Activated naive CD8-positive, alpha-beta T cell treated with anti-CD3 and anti-CD28 coated beads, Interleukin-2, amount 10 ng/mL, durations not matched to agents 7 days and 5 days (primary cell): ENCODE measurements around the gene PLSCR1. TPM values are rescaled to one million over a fixed set of nuclear protein-coding genes. Genes with fewer than 3 reads are reported as not detected.

Experiments used
- ATAC-seq: fragments of 150-1000 bp; cut with Tn5 transposase; one replicate; pipeline ENCODE4 v1.10.0; 2021; ENCODE audit warnings: low read depth, moderate library complexity
- POLR2A ChIA-PET: fragments of 350-600 bp; sonication (Branson Sonifier 250); formaldehyde crosslinking; loops from one replicate; lab custom pipeline; 2021; ENCODE audit warnings: antibody characterized with exemption; lab: Charles Lee
- DNase-seq: peaks from one replicate; pipeline ENCODE4 v3.0.0; 2021
- H3K27ac Mint-ChIP-seq: one replicate; pipeline ENCODE4 v1.8.0; 2022; ENCODE audit warnings: mild to moderate bottlenecking, mixed read lengths
- H3K27me3 Mint-ChIP-seq: one replicate; pipeline ENCODE4 v1.8.0; 2022; ENCODE audit warnings: mild to moderate bottlenecking, moderate library complexity, mixed read lengths
- H3K36me3 Mint-ChIP-seq: one replicate; pipeline ENCODE4 v1.8.0; 2021; ENCODE audit warnings: mild to moderate bottlenecking, mixed read lengths
- H3K4me1 Mint-ChIP-seq: one replicate; pipeline ENCODE4 v1.8.0; 2021; ENCODE audit warnings: mixed read lengths
- H3K4me3 Mint-ChIP-seq: one replicate; pipeline ENCODE4 v1.8.0; 2022; ENCODE audit warnings: mild to moderate bottlenecking, moderate library complexity, mixed read lengths
- H3K9me3 Mint-ChIP-seq: one replicate; pipeline ENCODE4 v1.8.0; 2021; ENCODE audit warnings: mixed read lengths
- total RNA-seq, 2 experiments: library from RNA; stranded (reverse); gene quantifications; one replicate each; pipeline ENCODE4 v1.2.3, GENCODE V29; 2021

Gene PLSCR1
- total RNA-seq, 2 experiments from 2014 or later, result 172 to 177 TPM

- peak overlapping the region; percentile 100 for H3K4me3 Mint-ChIP-seq
Observed at GRCh38 chr3:146544929-146545528, 622 bp upstream of the PLSCR1 start.

GRCh38 chr3:146543461-146544001, 876 bp downstream of the PLSCR1 start:
- H3K4me3 Mint-ChIP-seq, result peak overlapping the region; percentile 100
- ATAC-seq (no peak), DNase-seq (no peak)
- H3K36me3 Mint-ChIP-seq, result peaks cover 41% of the 10 kb centered on the region
- no peaks in the 10 kb centered on the region for H3K9me3 Mint-ChIP-seq
- peaks cover 59% of the 10 kb centered on the region for H3K4me1 Mint-ChIP-seq
- H3K27me3 Mint-ChIP-seq, result no peaks in the 10 kb centered on the region
- peak overlapping the region; percentile 99 for H3K27ac Mint-ChIP-seq
- POLR2A ChIA-PET, result interaction anchor here (0.8 to 3.3 kb wide), 7 partner anchors 11 to 74 kb away, joined by 3 to 31 read pairs (median 12); partner anchors contain the start of gene PLSCR2

More at GRCh38 chr3:146544929-146545528, 622 bp upstream of the PLSCR1 start:
- no peak for DNase-seq
- no peaks in the 10 kb centered on the region for H3K9me3 Mint-ChIP-seq
- H3K36me3 Mint-ChIP-seq, result peaks cover 37% of the 10 kb centered on the region
- H3K4me1 Mint-ChIP-seq, result peaks cover 56% of the 10 kb centered on the region
- POLR2A ChIA-PET, result interaction anchor here (0.7 to 3.3 kb wide), 9 partner anchors 9 to 76 kb away, joined by 3 to 31 read pairs (median 5); partner anchors contain the start of gene PLSCR2
- no peaks in the 10 kb centered on the region for H3K27me3 Mint-ChIP-seq
- peak overlapping the region; percentile 99 for H3K27ac Mint-ChIP-seq
- ATAC-seq, result no peak

- no peak for DNase-seq
- H3K27ac Mint-ChIP-seq, result peak overlapping the region; percentile 99
- H3K27me3 Mint-ChIP-seq, result no peaks in the 10 kb centered on the region
- no peaks in the 10 kb centered on the region for H3K9me3 Mint-ChIP-seq
- H3K4me1 Mint-ChIP-seq, result peaks cover 58% of the 10 kb centered on the region
- H3K36me3 Mint-ChIP-seq, result peaks cover 41% of the 10 kb centered on the region
- H3K4me3 Mint-ChIP-seq, result peak overlapping the region; percentile 100
- POLR2A ChIA-PET, result interaction anchor here (0.7 to 3.3 kb wide), 6 partner anchors 10 to 74 kb away, joined by 3 to 31 read pairs (median 8); partner anchors contain the start of gene PLSCR2
- no peak for ATAC-seq
Observed at GRCh38 chr3:146542978-146543377, 1.4 kb downstream of the PLSCR1 start.

- DNase-seq, result no peak
- no peaks in the 10 kb centered on the region for H3K27me3 Mint-ChIP-seq
- POLR2A ChIA-PET, result interaction anchor here (1.0 to 3.3 kb wide), 2 partner anchors 16 to 43 kb away, joined by 3 to 31 read pairs; no protein-coding TSS in a partner anchor
- peaks cover 54% of the 10 kb centered on the region for H3K4me1 Mint-ChIP-seq
- peak overlapping the region; percentile 100 for H3K4me3 Mint-ChIP-seq
- H3K36me3 Mint-ChIP-seq, result peaks cover 45% of the 10 kb centered on the region
- H3K9me3 Mint-ChIP-seq, result no peaks in the 10 kb centered on the region
- H3K27ac Mint-ChIP-seq, result peak overlapping the region; percentile 99
- ATAC-seq, result no peak
Observed at GRCh38 chr3:146542179-146542578, 2.2 kb downstream of the PLSCR1 start.

GRCh38 chr3:146540978-146541377, 3.4 kb downstream of the PLSCR1 start:
- H3K27ac Mint-ChIP-seq, result peak overlapping the region; percentile 72
- H3K9me3 Mint-ChIP-seq, result no peaks in the 10 kb centered on the region
- no peaks in the 10 kb centered on the region for H3K27me3 Mint-ChIP-seq
- POLR2A ChIA-PET, result interaction anchor here (0.7 to 1.9 kb wide), 2 partner anchors 41 to 43 kb away, joined by 3 to 9 read pairs; no protein-coding TSS in a partner anchor
- no peak for DNase-seq
- peaks cover 55% of the 10 kb centered on the region for H3K36me3 Mint-ChIP-seq
- peaks cover 51% of the 10 kb centered on the region for H3K4me1 Mint-ChIP-seq
- no peak for ATAC-seq
- peak overlapping the region; percentile 100 for H3K4me3 Mint-ChIP-seq

GRCh38 chr3:146540236-146540635, 4.2 kb downstream of the PLSCR1 start:
- Mint-ChIP-seq H3K36me3 (peaks cover 54% of the 10 kb centered on the region), H3K4me3 (peak overlapping the region; percentile 100), H3K9me3 (no peaks in the 10 kb centered on the region), H3K4me1 (peaks cover 47% of the 10 kb centered on the region), H3K27me3 (no peaks in the 10 kb centered on the region), H3K27ac (peak overlapping the region; percentile 72)
- DNase-seq (no peak), ATAC-seq (no peak)
- POLR2A ChIA-PET, result interaction anchor here (0.7 to 1.9 kb wide), 3 partner anchors 10 to 42 kb away, joined by 3 to 9 read pairs (median 4); no protein-coding TSS in a partner anchor

GRCh38 chr3:146539315-146539714, 5.1 kb downstream of the PLSCR1 start:
- H3K27ac Mint-ChIP-seq, result no peak overlapping the region
- POLR2A ChIA-PET, result interaction anchor here (0.8 kb wide), 1 partner anchor 9 kb away, joined by 4 read pairs; no protein-coding TSS in a partner anchor
- no peaks in the 10 kb centered on the region for H3K9me3 Mint-ChIP-seq
- DNase-seq (no peak), ATAC-seq (no peak)
- no peaks in the 10 kb centered on the region for H3K27me3 Mint-ChIP-seq
- H3K36me3 Mint-ChIP-seq, result peaks cover 60% of the 10 kb centered on the region
- H3K4me1 Mint-ChIP-seq, result peaks cover 53% of the 10 kb centered on the region
- H3K4me3 Mint-ChIP-seq, result peak overlapping the region; percentile 100

GRCh38 chr3:146537603-146538002, 6.8 kb downstream of the PLSCR1 start:
- Mint-ChIP-seq H3K4me3 (peak overlapping the region; percentile 19), H3K4me1 (peaks cover 58% of the 10 kb centered on the region), H3K9me3 (no peaks in the 10 kb centered on the region), H3K36me3 (peaks cover 56% of the 10 kb centered on the region), H3K27ac (peak overlapping the region; percentile 3), H3K27me3 (no peaks in the 10 kb centered on the region)
- no peak for DNase-seq
- no peak for ATAC-seq
- POLR2A ChIA-PET, result no interaction called here

GRCh38 chr3:146536681-146537080, 7.7 kb downstream of the PLSCR1 start:
- H3K4me3 Mint-ChIP-seq, result peak overlapping the region; percentile 6
- POLR2A ChIA-PET, result no interaction called here
- DNase-seq, result no peak

GRCh38 chr3:146532406-146532805, 12.0 kb downstream of the PLSCR1 start:
- DNase-seq, result no peak
- H3K4me3 Mint-ChIP-seq, result no peak overlapping the region
- POLR2A ChIA-PET, result interaction anchor here (1.7 kb wide), 1 partner anchor 11 kb away, joined by 12 read pairs; the partner anchor contains the start of gene PLSCR1
- no peak overlapping the region for H3K27ac Mint-ChIP-seq
- H3K36me3 Mint-ChIP-seq, result peaks cover 35% of the 10 kb centered on the region
- peaks cover 32% of the 10 kb centered on the region for H3K4me1 Mint-ChIP-seq
- no peaks in the 10 kb centered on the region for H3K9me3 Mint-ChIP-seq
- ATAC-seq, result no peak
- H3K27me3 Mint-ChIP-seq, result no peaks in the 10 kb centered on the region

More at GRCh38 chr3:146536681-146537080, 7.7 kb downstream of the PLSCR1 start:
- no peaks in the 10 kb centered on the region for H3K9me3 Mint-ChIP-seq
- H3K27ac Mint-ChIP-seq, result no peak overlapping the region
- no peak for ATAC-seq
- peaks cover 52% of the 10 kb centered on the region for H3K4me1 Mint-ChIP-seq
- no peaks in the 10 kb centered on the region for H3K27me3 Mint-ChIP-seq
- peaks cover 52% of the 10 kb centered on the region for H3K36me3 Mint-ChIP-seq

GRCh38 chr3:146530609-146531008, 13.8 kb downstream of the PLSCR1 start:
- no peak for DNase-seq
- POLR2A ChIA-PET, result interaction anchor here (1.0 to 1.3 kb wide), 2 partner anchors 9 to 33 kb away, joined by 3 to 4 read pairs; no protein-coding TSS in a partner anchor
- H3K27me3 Mint-ChIP-seq, result no peaks in the 10 kb centered on the region
- H3K36me3 Mint-ChIP-seq, result peaks cover 28% of the 10 kb centered on the region
- peaks cover 23% of the 10 kb centered on the region for H3K4me1 Mint-ChIP-seq
- no peak for ATAC-seq
- H3K4me3 Mint-ChIP-seq, result no peak overlapping the region
- H3K27ac Mint-ChIP-seq, result no peak overlapping the region
- no peaks in the 10 kb centered on the region for H3K9me3 Mint-ChIP-seq

GRCh38 chr3:146529021-146529420, 15.4 kb downstream of the PLSCR1 start:
- H3K27ac Mint-ChIP-seq, result no peak overlapping the region
- no peaks in the 10 kb centered on the region for H3K9me3 Mint-ChIP-seq
- POLR2A ChIA-PET, result interaction anchor here (0.6 to 1.3 kb wide), 3 partner anchors 11 to 49 kb away, joined by 3 to 6 read pairs (median 4); no protein-coding TSS in a partner anchor
- no peak overlapping the region for H3K4me3 Mint-ChIP-seq
- no peaks in the 10 kb centered on the region for H3K27me3 Mint-ChIP-seq
- peaks cover 14% of the 10 kb centered on the region for H3K4me1 Mint-ChIP-seq
- no peak for DNase-seq
- H3K36me3 Mint-ChIP-seq, result peaks cover 25% of the 10 kb centered on the region
- no peak for ATAC-seq

GRCh38 chr3:146524961-146525360, 19.4 kb downstream of the PLSCR1 start:
- POLR2A ChIA-PET, result no interaction called here
- peaks cover 41% of the 10 kb centered on the region for H3K36me3 Mint-ChIP-seq
- ATAC-seq, result no peak
- H3K27me3 Mint-ChIP-seq, result no peaks in the 10 kb centered on the region
- no peak overlapping the region for H3K4me3 Mint-ChIP-seq
- DNase-seq, result no peak
- no peaks in the 10 kb centered on the region for H3K9me3 Mint-ChIP-seq
- no peak overlapping the region for H3K27ac Mint-ChIP-seq
- peaks cover 7% of the 10 kb centered on the region for H3K4me1 Mint-ChIP-seq
